HG02798 (cell line): ENCODE measurements around the gene MAP3K8.
"Not testable (repeated sequence)": the region's sequence is repeated elsewhere in the genome, so short reads cannot be mapped to it uniquely, and the experiment has no call there.

ENCODE experiments used
- ATAC-seq: cut with Tn5 transposase; IDR thresholded peaks from one replicate; pipeline ENCODE4 v1.9.1; 2021; ENCODE audit warnings: mild to moderate bottlenecking; ENCODE audit not compliant: unreplicated experiment, poor library complexity

The MAP3K8 gene

GRCh38 chr10:30442019-30442606 lies 8.1 kb downstream of the MAP3K8 start:
- ATAC-seq, result no peak

GRCh38 chr10:30443049-30443448 lies 9.1 kb downstream of the MAP3K8 start:
- ATAC-seq, result no peak

GRCh38 chr10:30445711-30446110 lies 11.7 kb downstream of the MAP3K8 start:
- no peak for ATAC-seq

- ATAC-seq, result no peak
These were observed 13.3 kb downstream of the MAP3K8 start for GRCh38 chr10:30447125-30447799.

GRCh38 chr10:30448092-30448491 lies 14.1 kb downstream of the MAP3K8 start:
- no peak for ATAC-seq

- no peak for ATAC-seq
These were observed 20.0 kb downstream of the MAP3K8 start for GRCh38 chr10:30453764-30454527.

GRCh38 chr10:30454744-30455510 lies 20.9 kb downstream of the MAP3K8 start:
- ATAC-seq, result no peak

- ATAC-seq, result peak; percentile 66
These were observed 21.8 kb downstream of the MAP3K8 start for GRCh38 chr10:30455816-30456215.

- ATAC-seq, result peak; percentile 68
These were observed 22.3 kb downstream of the MAP3K8 start for GRCh38 chr10:30456266-30456665.

- ATAC-seq, result no peak
These were observed 25.3 kb downstream of the MAP3K8 start for GRCh38 chr10:30459283-30459682.

GRCh38 chr10:30460121-30460520 lies 26.1 kb downstream of the MAP3K8 start:
- no peak for ATAC-seq

- no peak for ATAC-seq
These were observed 28.5 kb downstream of the MAP3K8 start for GRCh38 chr10:30462513-30462912.

GRCh38 chr10:30463944-30464451 lies 30.0 kb downstream of the MAP3K8 start:
- ATAC-seq, result no peak

GRCh38 chr10:30464675-30465074 lies 30.7 kb downstream of the MAP3K8 start:
- ATAC-seq, result no peak

- no peak for ATAC-seq
These were observed 32.5 kb downstream of the MAP3K8 start for GRCh38 chr10:30466445-30466844.

GRCh38 chr10:30467651-30468338 lies 33.8 kb downstream of the MAP3K8 start:
- ATAC-seq, result peak; percentile 67

GRCh38 chr10:30472414-30473155 lies 38.6 kb downstream of the MAP3K8 start:
- no peak for ATAC-seq

GRCh38 chr10:30475515-30475914 lies 41.5 kb downstream of the MAP3K8 start:
- ATAC-seq, result not testable (repeated sequence)

- ATAC-seq, result no peak
These were observed 42.6 kb downstream of the MAP3K8 start for GRCh38 chr10:30476511-30477155.
